Stimulated activated CD8-positive, alpha-beta memory T cell treated with anti-CD3 and anti-CD28 coated beads, Interleukin-7, amount 100 ng/mL, for 48 hours (primary cell): ENCODE measurements around the gene HES5.
A peak's percentile ranks its signal among the peaks of the same experiment; 100 is the strongest.

Source experiments
- DNase-seq, 2 donors: peaks; one replicate each; pipeline ENCODE4 v3.0.0-alpha.2; 2020; ENCODE audit warnings: low read depth in 1 of 2; ENCODE audit errors: extremely low read depth in 1 of 2

Gene HES5

DNA sequence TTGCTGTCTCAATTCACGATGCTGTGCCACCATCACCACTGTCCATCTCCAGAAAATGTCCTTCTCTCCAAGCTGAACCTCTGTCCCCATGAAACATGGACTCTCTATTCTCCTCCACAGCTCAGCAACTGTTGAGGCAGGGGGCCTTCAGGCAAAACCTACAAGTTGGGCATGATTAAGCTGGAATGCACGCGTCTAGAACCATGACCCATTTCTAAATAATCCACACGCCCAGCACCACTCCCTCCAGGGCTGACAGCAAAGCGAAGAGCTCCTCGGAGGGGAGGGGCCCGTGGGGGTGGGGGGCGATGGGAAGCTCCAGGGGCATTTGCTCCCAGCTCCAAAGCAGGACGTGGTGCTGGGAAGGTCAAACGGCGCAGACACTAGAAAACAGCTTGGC lies 3.3 kb upstream of the HES5 start:
- DNase-seq = no peak

DNA sequence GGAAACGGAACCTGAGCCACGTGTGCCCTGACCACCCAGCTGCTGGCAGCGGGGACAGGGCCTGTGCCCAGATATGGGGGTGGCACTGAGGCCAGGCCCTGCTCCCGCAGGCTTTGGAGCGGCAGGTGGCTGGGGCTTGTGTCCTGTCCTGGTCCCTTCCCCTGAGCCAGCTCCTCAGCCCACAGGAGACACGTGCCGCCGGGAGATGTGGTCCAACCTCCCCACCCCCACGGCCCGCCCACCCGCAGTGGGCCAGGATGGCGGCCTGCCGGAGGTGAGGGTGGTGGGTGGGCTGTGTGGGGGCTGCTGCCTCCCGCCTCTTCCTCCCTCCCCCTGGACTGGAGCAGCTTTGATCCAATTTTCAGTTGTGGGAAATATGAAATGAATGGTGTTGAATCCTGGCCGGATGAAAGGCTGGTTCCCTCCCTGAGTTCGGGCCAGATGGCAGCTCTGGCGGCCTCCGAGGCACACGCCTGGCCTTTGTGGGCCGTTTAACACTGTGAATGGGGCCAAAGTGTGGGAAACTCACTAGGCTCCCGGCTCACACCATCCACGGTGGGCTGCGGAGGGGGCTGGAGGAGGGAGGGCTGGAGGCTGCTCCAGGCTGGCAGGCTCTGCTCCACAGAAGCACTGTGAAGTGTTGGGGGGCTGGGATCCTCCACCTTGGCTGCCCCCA lies 2.6 kb upstream of the HES5 start:
- no peak for DNase-seq

DNA sequence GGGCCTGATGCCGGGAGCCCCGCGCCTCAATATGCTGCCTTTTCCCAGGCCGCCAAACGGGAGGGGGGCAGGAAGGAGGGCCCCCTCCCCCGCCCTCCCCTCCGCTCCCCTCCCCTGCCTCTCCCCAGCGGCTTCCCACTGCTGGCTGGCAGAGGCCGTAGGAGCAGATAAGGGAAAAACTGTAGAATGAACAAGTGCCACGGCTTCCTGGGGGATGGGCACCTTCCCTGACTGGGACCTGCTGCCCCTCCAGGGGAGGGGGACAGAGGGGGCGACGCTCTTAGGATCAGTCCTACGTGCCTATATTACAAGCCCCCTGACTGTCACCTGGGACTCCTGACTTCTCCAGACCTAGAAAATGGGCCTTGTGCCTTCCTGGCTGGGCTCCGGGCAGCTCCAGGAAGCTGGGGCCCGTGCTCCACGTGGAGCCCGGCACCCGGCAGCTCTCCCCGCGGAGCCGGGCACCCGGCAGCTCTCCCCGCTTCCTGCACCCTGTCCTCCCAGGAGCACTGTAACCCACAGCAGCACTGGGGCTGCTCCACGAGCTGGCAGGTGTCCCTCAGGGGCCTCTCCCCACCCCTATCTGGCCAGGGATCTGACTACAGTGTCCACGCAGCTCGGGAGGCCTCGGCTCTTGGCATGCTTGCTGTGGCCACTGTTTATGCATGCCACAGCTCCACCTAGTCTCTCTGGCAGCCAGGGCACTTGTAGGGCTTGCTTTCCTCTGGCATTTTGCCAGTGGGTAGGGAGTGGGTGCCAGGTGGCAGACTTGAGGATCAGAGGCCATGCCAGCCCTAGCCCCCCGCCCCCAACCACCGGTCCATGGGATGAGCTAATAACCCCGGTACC lies 674 bp upstream of the HES5 start:
- DNase-seq = no peak

DNA sequence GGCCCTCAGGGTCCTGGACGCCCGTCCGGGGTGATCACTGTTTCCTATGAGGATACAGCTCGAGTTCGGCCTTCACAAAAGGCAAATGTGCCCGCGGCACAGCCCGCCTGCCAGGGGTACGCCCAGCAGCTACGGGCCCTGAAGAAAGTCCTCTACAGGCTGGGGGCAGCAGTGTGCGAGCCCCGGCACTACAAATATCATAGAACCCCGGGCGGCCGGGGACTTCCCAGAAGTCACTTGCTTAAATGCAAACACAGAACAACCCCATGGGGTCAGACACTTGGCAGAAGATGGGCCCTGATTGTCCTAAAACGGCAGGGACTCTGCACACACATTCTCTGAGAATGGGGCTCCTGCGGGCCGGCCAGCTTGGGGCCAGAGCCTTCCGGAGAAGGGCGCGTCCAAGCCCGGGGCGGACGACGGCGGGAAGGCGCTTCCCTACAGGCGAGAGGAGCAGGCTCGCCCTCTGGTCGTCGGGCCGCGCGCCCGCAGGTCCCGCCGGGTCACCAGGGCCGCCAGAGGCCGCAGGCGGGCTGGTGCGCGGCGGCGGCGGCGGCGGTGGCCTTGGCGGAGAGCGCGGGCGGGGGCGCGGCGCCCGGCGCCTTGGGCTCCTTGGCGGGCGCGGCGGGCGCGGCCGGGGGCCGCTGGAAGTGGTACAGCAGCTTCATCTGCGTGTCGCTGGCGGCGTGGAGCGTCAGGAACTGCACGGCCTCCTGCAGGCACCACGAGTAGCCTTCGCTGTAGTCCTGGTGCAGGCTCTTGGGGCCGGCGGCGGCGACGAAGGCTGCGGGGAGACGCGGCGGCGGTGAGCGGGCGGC lies 888 bp downstream of the HES5 start:
- no peak for DNase-seq

DNA sequence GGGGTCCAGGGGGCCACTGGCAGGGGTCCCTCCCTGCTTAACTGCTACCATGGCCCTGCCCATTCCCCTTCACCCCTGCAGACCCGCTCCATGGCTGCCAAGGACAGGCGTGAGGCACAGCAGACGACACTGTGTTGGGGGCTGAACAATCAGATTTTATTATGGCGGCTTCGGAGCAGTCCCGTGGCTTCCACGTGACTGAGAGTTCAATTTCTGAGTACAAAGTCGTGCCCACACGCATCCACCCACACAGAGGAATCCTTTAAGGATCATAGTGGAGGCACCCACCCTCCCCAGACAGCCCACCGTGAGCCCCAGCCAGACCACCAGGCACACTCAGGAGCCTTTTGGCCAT lies 1.5 kb downstream of the HES5 start:
- DNase-seq = no peak

DNA sequence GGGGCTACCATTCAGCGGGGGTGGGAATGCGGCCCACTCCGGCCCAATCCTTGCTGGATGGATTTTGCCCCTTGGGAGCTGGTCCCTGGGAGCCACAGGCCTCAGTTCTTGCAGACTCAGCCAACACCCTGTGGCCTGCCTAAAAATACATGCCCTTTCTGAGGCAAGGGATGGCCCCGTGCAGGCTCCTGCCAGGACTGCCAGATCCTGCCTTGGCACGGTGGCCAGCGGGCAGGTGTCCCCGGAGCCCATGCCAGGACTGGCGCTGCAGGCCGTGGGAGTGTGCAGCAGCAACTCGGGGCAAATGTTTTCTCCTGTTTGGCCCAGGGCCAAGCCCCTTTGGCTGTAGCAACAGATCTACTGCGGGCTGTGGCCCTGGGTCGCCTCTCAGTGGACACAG lies 2.0 kb downstream of the HES5 start:
- DNase-seq = no peak

DNA sequence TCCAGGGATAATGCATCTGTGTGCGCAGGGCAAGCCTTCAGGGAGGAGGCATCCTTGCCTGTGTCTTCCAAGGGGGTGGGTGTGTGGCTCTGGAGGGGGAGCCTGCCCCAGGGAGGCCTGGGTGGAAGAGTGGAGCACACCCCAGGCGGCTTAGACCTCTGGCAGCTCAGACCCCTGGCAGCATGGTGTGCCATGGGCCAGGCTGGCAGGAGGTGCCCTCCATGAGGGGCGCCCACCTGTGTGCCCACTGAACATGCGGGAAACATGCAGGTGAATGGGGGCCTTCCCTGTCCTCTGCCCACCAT lies 2.6 kb downstream of the HES5 start:
- no peak for DNase-seq

DNA sequence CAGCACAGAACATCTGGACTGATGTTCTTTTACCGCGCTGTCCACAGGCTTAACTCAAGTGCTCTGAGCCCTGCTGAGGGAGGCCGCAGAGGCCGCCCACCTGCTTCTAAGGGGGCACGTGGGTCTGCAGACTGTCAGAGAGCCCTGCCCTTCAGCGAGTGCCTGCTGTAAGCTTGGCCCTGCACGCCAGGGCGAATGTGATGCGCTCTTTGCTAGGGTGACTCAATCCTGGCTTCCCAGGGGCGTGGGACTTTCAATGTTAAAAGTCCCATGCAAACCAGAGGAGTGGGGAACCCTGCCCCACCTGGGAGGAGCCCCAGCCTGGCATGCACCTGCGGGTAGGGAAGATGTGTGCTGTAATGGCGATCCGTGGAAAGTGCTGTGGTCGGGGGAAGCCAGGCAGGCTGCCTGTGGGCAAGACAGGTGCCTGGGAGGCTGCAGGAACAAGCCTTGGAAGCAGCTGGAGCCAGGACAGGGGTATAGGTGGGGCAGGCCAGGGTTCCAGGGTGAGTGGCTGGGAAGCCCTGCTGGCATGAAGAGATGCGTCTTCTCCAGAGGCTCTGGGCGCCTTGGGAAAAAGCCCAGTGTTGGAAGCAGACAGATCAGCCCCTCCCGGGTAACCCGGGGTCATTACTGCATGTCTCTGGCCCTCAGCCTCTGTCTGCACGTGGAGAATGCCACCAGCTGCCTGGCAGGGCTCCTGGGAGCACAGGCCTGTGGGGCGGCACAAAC lies 3.1 kb downstream of the HES5 start:
- peak; percentile 41 to 72 for DNase-seq

DNA sequence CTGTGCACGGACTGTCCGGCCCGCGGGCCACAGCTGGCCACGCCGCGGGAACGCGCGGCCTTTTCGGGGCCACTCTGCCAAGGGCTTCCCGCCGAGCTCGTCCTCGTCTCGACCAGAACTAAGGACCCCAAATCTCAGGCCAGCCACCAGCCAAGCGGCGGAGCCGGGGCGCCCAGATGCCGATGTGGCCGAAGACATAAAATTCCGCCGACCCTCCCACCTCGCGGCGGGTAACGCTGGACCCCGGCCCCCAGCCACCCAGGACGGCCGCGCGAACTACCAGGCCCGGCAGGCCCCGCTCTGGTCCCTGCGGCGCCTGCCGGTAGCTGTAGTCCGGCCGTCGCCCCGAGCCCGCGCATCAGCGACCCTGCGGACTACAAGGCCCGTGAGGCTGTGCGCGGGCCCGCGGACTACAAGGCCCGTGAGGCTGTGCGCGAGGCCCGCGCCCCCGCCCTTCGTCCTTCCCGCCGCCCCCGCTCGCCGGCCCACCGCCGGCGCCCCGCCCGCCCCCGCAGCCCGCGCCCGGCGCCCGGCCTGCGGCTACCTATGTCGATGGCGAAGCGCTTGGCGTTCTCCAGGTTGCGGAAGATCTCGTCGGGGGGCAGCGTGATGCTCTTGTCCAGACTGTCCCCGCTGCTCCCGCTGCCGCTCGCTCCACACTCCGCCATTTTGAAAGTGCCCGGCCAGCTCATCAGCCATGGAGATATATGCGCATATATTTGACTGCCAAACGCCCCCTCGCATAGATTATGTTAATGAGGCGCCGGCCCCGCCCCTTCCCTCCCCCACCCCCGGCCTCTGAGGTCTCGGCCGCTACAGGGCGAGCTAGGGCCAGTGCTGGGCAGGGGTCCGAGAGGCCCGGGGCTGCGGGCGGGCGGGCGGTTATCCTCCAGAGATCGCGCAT lies 3.9 kb downstream of the HES5 start, which contains the start of gene PANK4:
TSS of gene PANK4 (minus strand) at position 677 of the 904 bp plus-strand sequence. CDS start at position 668, 9 bp downstream.
- DNase-seq = peak; percentile 85 to 87

DNA sequence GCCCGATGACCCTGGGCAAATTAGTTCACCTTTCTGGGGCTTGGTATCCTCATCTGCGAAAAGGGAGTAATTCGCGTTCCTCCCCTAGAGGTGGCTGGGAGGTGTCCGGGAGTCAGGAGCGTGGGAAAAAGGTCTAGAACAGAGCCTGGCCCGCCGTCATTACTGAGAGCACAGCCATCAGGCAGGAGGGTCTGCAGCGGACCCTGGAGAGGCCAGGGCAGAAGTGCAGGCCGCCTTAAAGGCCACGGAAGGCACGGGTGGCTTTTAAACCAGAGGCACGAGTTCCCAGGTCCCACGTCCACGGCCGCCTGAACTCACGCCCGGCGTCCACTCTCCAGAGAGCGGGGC lies 4.5 kb downstream of the HES5 start:
- DNase-seq = no peak

DNA sequence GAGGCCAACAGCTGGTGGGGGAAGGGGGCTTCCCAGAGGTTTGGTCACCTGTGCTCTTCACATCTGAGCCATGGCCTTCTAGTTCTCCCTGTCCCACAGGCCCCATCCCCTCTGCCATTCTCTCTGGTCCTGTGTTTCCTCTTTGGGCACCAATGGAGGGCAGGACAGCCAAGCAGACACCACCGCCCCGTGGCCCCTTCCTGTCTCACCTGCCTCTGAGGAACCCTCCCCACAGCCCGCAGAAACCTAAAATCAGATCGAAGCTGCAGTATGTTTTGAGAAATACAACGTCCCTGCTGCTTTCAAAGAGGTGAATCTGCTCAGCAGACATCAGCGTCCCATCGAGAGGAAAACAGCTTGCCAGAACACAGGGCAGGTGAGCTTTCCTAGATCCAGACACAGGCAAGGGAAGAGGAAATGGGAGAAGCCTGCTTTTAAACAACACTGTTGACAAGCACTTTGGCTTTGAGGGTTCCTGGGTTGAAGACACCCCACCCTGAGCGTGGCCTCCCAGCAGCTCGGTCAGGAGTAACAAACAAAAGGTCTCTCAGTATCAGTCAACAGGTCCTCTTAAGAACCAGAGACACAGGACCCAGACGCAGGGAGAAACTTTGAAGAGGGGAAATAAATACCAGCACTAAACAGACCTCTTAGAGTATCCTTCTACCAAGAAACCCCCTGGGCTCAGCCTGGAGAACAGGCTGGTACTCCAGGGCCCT lies 6.0 kb downstream of the HES5 start:
- DNase-seq = peak in 1 of 2 donors; percentile 23

DNA sequence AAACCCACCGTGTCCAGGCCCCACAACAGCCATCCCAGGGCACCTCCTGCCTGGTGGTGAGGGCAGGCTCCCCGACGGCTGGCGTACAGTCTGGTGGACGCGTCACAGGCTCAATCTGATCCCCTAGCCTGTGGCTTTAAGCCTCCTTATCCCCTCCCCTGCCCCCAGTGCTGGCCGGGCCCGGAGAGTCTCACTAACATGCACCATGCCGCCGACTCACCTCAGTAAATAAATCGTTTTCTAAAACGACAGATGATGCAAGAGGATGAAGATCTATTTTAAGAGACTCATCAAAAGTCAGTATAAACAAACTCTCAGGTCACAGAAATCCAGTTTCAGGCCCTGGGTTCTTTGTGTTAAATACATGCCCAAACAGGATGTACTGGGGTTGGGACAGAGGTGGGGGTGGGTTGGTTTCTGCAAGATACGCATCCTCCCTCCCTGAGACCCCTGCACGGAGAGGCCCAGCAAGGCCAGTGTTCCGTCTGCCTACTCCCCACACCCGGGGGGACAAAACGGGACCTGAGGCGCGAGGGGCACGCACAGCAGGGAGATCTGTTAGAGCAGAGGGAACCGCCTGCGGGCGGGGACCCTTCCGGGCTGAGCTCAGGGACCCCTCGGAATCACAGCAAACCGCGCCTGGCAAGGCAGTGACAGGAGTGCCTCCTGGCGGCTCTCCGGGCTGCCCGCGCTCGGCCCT lies 6.7 kb downstream of the HES5 start:
- no peak for DNase-seq

DNA sequence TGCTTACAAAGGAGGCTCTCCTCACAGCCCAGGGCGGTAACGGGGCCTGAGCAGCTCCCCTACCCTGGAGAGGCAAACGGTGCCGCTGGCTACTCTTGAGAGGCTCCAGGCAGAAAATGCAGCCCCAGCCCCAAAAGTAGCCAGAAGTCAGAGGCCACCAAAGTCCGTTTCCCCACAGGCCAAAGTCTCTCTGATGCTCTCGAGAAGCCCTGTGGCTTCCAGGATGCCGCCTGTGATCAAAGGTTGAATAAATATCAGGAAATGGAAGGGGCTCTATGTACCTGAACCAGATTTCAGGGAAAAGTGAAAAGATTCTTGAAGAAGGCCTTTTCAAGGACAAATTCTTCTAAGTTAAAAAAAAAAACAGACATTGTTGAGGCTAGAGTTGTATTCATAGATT lies 7.8 kb downstream of the HES5 start:
- DNase-seq = no peak

DNA sequence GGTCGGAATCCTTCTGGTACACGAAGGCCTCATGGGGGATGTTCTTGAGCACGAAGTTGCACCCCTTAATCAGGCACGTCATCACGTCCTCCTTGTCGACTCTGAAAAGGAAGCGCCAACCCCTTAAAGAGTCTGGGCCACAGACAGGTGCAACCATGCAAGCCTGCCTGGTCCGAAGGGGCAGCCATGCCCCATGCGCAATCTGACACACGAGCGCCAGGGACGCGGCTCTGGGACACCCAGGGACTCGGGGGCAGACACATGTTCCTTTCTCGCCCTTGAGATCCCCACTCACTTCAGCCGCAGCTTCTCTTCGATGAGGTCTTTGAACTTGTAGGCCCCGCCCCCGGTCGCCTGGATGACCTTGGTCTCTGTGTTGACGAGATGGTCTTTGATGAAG lies 9.3 kb downstream of the HES5 start:
- DNase-seq = no peak

DNA sequence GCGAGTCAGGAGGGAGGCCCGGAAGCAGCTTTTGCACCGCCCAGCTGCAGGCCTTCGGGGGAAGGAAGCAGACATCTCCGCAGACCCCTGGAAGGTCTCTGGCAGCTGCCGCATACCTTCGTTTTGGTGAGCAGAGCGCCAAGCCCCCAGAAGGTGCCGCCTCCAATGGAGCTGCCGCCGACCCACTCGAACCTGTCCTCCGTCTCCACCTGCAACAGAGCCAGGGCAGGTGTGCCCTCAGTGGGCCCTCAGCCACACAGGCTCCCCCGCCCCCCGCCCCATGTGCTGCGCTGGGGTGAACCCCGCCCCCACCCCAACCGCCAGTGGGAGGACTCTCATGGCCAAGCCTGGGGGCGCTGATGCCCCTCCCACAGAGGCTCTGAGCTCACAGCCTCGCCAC lies 9.9 kb downstream of the HES5 start:
- DNase-seq = no peak

DNA sequence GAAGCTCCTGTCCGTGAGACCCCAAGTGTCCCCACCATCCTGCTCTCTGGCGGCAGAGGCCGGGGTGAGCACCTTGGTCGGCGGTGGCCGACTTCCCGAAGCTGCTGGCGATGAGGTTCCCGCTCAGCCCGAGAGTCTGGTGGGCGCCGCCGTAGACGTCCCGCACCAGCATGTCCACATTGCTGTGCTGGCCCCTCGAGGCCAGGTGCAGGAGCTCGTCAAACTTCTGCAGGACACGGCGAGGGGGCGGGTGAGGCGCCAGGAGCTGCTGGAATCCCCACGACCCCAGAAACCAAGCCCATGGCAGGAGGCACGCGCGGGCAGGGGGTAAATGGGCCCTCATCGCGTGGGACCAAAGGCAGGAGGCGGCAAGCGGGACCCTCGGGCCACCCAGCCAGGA lies 10.3 kb downstream of the HES5 start:
- DNase-seq = no peak

DNA sequence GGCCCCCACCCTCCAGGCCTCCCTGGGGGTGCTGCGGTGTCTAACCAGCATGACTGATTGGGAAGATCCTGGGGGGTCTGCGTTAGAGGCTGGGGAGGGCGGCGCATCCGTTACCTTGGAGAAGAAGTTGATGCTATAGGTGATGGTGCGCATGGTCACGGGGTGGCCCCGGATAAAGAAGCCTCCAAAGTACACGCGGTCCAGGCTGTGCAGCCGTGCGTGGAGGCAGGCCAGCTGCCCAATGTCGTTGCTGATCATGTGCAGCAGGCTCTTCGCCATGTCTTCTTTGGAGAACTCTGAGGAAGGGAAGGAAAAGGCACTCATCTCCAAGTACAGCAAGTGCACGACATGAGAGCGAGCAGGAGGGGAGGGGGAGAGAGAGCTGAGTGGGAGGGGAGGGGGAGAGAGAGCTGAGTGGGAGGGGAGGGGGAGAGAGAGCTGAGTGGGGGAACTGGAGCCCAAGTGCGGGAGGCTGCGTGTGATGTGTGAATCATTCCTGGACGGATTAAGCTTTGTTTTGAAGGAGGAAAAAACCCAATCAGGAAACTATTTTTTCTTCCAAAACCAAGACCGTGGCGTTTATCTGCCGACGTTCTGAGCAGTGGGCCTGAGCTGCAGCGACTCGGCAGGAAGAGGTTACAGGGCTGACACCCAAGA lies 10.9 kb downstream of the HES5 start:
- DNase-seq = no peak

DNA sequence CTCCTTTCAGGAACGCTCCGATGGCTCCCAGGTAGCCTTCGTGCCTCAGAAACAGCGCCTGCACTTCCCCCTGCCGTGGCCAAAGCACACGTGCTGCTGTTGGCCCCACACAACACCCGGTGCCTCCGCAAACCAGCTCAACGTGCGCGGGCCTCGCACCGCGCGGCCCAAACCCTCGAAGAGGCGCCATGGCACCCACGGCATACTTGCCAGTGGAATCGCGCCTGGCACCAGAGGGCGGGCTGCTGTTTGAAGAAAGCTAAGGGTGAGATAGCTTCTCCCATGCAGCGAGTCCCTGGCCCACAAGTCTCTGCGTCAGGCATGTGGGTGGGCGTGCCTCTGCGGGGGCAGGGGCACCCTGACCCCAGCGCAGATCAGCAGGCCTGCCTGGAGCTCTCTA lies 11.5 kb downstream of the HES5 start:
- no peak for DNase-seq
